Smooth muscle cell of bladder (primary cell): Measurements from ENCODE around the gene RSPRY1. TPM values are rescaled to one million over a fixed set of nuclear protein-coding genes. Genes with fewer than 3 reads are reported as not detected.

Source experiments
- total RNA-seq: library from RNA; depleted of rRNA; stranded (reverse); fragments of >200 nt; gene quantifications from 2 replicates; pipeline ENCODE4 v1.2.3, GENCODE V29; 2014

RSPRY1 gene
- total RNA-seq: 34.7 and 39.4 TPM in 2 replicates

DNA sequence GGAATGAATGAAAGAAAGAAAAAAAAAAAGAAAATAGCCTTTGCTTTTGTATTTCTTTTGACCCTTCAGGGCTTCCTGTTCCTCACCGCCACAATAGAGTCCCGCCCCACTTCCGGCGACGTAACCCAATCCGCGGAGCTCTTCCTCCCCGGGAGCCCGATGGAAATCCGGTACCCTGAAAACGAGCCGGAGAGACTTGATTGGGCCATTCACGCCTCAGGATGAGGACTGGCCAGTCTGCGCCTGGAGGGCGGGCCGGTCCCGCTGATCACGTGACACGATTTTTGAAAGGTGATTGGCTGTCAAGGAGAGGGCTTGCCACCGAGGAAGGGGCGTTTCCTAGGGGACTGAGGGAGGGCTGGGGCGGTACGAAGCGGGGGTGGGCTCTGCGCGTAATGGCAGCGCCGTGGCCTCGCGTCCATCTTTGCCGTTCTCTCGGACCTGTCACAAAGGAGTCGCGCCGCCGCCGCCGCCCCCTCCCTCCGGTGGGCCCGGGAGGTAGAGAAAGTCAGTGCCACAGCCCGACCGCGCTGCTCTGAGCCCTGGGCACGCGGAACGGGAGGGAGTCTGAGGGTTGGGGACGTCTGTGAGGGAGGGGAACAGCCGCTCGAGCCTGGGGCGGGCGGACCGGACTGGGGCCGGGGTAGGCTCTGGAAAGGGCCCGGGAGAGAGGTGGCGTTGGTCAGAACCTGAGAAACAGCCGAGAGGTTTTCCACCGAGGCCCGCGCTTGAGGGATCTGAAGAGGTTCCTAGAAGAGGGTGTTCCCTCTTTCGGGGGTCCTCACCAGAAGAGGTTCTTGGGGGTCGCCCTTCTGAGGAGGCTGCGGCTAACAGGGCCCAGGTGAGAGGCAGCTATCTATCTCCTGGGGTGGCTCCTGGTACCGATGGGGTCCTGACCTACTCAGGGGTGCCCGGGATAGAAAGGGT, at the start of gene RSPRY1, which contains the start of gene PSME3IP1:
RSPRY1 (plus strand) TSS at position 385 of the 927 bp plus-strand sequence. CDS start 18,330 bp downstream, outside the sequence.
PSME3IP1 (minus strand) TSS at position 95 of the 927 bp plus-strand sequence. CDS start 12,185 bp downstream, outside the sequence.

DNA sequence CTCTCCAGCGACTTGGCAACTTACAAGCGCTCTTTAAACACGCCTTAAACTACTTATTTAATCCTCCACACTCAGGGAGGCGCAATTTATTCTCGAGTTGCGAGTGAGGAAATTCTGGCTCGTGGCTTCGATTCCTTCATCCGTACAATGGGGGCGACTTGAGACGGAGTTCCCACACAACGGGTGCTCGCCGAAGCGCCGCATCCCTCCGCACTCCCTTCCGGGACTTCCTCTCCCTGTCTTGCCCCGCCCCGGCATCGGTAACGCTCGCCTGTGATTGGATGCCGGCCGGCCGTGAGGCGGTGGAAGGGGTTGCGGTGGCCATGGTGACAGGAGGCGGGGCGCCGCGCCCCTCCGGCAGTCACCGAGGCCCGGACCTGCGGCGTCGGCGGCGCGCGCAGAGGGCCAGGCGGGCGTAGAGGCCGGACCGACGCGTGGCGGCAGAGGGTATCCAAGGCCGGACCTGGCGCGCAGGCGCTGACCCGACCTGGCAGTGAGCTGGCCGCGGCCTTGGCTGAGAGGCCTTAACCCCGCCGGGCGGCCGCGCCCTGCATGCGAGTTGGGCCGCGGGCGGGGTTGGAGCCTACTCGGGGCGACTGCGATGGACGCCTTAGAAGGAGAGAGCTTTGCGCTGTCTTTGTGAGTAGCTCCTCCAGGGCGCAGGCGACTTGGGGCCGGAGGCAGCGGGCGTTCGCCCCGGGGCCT, 58.8 kb downstream of the RSPRY1 start, which contains the start of gene ARL2BP:
ARL2BP (plus strand) TSS at position 493 of the 705 bp plus-strand sequence; CDS start at position 602, 109 bp downstream.

DNA sequence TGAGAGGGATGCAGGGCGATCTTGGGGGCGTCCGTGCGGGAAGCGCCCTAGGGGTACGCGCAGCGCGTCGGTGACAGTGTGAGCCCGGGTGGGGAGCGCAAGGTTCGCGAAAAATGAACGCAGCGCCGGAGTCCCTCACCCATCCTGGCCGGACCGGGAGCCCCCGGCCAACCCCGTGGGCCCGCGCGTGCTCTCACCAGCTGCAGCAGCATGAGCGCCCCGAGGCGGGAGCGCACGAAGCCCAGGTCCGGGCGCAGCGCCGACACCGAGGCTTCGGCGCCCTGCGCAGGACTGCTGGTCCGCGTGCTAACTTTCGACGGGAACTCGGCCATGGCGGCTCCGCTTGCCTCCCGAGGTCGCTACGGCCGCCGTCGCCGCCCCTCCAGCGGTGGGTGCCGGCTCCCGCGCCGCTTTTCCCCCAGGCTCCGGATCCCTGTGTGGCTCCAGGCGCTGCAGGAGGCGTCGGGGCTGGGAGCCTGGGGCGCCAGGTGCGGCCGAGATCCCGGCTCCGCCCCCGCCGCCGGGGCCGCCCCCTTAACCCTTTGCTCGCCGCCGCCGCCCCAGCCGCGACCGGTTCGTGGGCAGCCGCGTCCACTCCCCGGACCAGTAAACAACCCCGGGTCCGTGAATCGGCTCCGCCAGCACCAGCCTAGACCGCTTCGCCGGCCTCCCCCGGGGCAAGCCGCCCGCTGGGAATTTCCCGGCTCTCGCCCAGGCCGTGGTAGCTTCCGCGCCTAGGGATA, 98.3 kb downstream of the RSPRY1 start, which contains the start of gene PLLP:
PLLP (minus strand) TSS at position 464 of the 743 bp plus-strand sequence; CDS start at position 332, 132 bp downstream.

Other genes starting within 250 kb of the RSPRY1 start
- not detected in 2 replicates for gene CETP, start 224.4 kb upstream of the RSPRY1 start, total RNA-seq
- 12.2 and 12.4 TPM in 2 replicates for gene NLRC5, start 196.8 kb upstream of the RSPRY1 start, total RNA-seq
- gene CPNE2, start 93.7 kb upstream of the RSPRY1 start, total RNA-seq: 10.2 and 10.4 TPM in 2 replicates
- 54.6 and 57.5 TPM in 2 replicates for gene PSME3IP1, start 290 bp upstream of the RSPRY1 start, total RNA-seq
- gene ARL2BP, start 58.9 kb downstream of the RSPRY1 start, total RNA-seq: 56.3 and 58.3 TPM in 2 replicates
- not detected in 2 replicates for gene PLLP, start 98.3 kb downstream of the RSPRY1 start, total RNA-seq
- not detected in 2 replicates for gene CCL22, start 172.5 kb downstream of the RSPRY1 start, total RNA-seq
- gene CX3CL1, start 186.2 kb downstream of the RSPRY1 start, total RNA-seq: 0.09 TPM in 1 of 2 replicates, not detected in the other
- not detected in 2 replicates for gene CCL17, start 218.4 kb downstream of the RSPRY1 start, total RNA-seq